Keratinocyte (primary cell): ENCODE measurements around the gene C16orf82.

Experiments
- EZH2 ChIP-seq: IDR thresholded peaks from one replicate; pipeline ENCODE4 v1.6.1; 2012; ENCODE audit warnings: inconsistent platforms, mild to moderate bottlenecking, low read length, moderate library complexity
- TF ChIP-seq, protein P1 (sequence below), 3 experiments: IDR thresholded peaks in 1 of 3; conservative IDR thresholded peaks in 1 of 3; optimal IDR thresholded peaks in 1 of 3; 2 replicates in 2 of 3; 3 replicates in 1 of 3; pipeline versions ENCODE3 to v1.5.1; 2011; ENCODE audit warnings: low read length in 3 of 3, mild to moderate bottlenecking in 3 of 3, moderate library complexity in 2 of 3, control low read depth in 1 of 3, inconsistent platforms in 1 of 3; ENCODE audit not compliant: insufficient read depth in 2 of 3; ENCODE audit errors: extremely low read depth in 1 of 3

DNA sequence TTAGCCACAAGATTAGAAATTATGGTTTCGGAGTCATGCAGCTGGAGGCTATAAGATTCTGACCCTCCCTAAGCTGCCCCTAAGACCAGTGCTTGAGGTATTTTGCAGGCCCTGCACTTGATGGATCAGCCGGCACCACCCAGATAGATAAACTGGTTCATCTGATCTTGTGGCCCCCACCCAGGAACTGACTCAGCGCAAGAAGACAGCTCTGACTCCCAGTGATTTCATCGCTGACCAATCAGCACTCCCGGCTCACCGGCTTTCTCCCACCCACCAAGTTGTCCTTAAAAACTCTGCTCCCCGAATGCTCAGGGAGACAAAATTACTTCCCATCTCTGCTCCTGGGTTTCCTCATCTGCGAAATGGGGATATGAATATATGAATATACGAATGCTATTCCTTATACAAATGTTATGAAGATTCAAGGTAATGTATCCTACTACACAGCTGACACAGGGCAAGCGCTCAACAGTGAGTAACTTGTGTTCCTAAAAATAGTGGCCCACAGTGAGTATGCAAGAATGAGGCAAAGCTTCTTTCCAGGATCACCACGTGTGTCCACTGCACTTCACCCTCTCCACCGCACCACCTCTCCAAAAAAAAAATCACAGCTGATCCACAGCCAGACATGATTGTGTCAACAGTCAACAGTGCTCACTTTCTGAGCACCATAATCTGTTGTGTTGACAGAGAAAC is 33.3 kb upstream of the C16orf82 start:
- no peak for TF ChIP-seq EZH2
- TF ChIP-seq, protein P1, sequence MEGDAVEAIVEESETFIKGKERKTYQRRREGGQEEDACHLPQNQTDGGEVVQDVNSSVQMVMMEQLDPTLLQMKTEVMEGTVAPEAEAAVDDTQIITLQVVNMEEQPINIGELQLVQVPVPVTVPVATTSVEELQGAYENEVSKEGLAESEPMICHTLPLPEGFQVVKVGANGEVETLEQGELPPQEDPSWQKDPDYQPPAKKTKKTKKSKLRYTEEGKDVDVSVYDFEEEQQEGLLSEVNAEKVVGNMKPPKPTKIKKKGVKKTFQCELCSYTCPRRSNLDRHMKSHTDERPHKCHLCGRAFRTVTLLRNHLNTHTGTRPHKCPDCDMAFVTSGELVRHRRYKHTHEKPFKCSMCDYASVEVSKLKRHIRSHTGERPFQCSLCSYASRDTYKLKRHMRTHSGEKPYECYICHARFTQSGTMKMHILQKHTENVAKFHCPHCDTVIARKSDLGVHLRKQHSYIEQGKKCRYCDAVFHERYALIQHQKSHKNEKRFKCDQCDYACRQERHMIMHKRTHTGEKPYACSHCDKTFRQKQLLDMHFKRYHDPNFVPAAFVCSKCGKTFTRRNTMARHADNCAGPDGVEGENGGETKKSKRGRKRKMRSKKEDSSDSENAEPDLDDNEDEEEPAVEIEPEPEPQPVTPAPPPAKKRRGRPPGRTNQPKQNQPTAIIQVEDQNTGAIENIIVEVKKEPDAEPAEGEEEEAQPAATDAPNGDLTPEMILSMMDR (optimal IDR thresholded peaks at IDR 0.05 in 1 of 3, IDR thresholded peaks at IDR 0.05 in 1 of 3, conservative IDR thresholded peaks at IDR 0.05 in 1 of 3; ENCODE audit: extremely low read depth in 1 of 3, insufficient read depth in 2 of 3, low read length in 3 of 3): no peak
